ENCODE measurements around the gene FLT3LG.

The FLT3LG gene

GRCh38 chr19:49473868-49474541 lies at the start of gene FLT3LG:
Gene FLT3LG (plus strand): TSS chr19:49474215. CDS start chr19:49474640, 425 bp downstream.
- DNase-seq (ENCODE audit: low read depth in 1 of 2, low spot score in 1 of 2), result peak; percentile 86 to 90

- DNase-seq (ENCODE audit: low read depth in 1 of 2, low spot score in 1 of 2), result no peak
These were observed 48.8 kb upstream of the FLT3LG start, which contains the start of gene GFY for GRCh38 chr19:49425178-49425577. Gene GFY (plus strand): TSS chr19:49425388. CDS start chr19:49426431, 1,043 bp downstream.

- no peak for DNase-seq (ENCODE audit: low read depth in 1 of 2, low spot score in 1 of 2)
These were observed 48.0 kb upstream of the FLT3LG start for GRCh38 chr19:49425922-49426592.

- no peak for DNase-seq (ENCODE audit: low read depth in 1 of 2, low spot score in 1 of 2)
These were observed 46.7 kb upstream of the FLT3LG start for GRCh38 chr19:49427339-49427738.

GRCh38 chr19:49427855-49428546 lies 46.0 kb upstream of the FLT3LG start:
- DNase-seq (ENCODE audit: low read depth in 1 of 2, low spot score in 1 of 2), result no peak

- DNase-seq (ENCODE audit: low read depth in 1 of 2, low spot score in 1 of 2), result no peak
These were observed 45.2 kb upstream of the FLT3LG start for GRCh38 chr19:49428547-49429451.

- no peak for DNase-seq (ENCODE audit: low read depth in 1 of 2, low spot score in 1 of 2)
These were observed 43.8 kb upstream of the FLT3LG start for GRCh38 chr19:49430172-49430677.

- no peak for DNase-seq (ENCODE audit: low read depth in 1 of 2, low spot score in 1 of 2)
These were observed 43.2 kb upstream of the FLT3LG start for GRCh38 chr19:49430678-49431329.

- DNase-seq (ENCODE audit: low read depth in 1 of 2, low spot score in 1 of 2), result no peak
These were observed 42.7 kb upstream of the FLT3LG start for GRCh38 chr19:49431330-49431749.

GRCh38 chr19:49432141-49433073 lies 41.6 kb upstream of the FLT3LG start:
- no peak for DNase-seq (ENCODE audit: low read depth in 1 of 2, low spot score in 1 of 2)

- DNase-seq (ENCODE audit: low read depth in 1 of 2, low spot score in 1 of 2), result no peak
These were observed 40.6 kb upstream of the FLT3LG start for GRCh38 chr19:49433240-49433901.

- DNase-seq (ENCODE audit: low read depth in 1 of 2, low spot score in 1 of 2), result no peak
These were observed 39.0 kb upstream of the FLT3LG start for GRCh38 chr19:49434907-49435583.

GRCh38 chr19:49435670-49436069 lies 38.3 kb upstream of the FLT3LG start:
- DNase-seq (ENCODE audit: low read depth in 1 of 2, low spot score in 1 of 2), result no peak

GRCh38 chr19:49436381-49437017 lies 37.5 kb upstream of the FLT3LG start:
- no peak for DNase-seq (ENCODE audit: low read depth in 1 of 2, low spot score in 1 of 2)

GRCh38 chr19:49437231-49437630 lies 36.8 kb upstream of the FLT3LG start:
- DNase-seq (ENCODE audit: low read depth in 1 of 2, low spot score in 1 of 2), result no peak

- no peak for DNase-seq (ENCODE audit: low read depth in 1 of 2, low spot score in 1 of 2)
These were observed 35.8 kb upstream of the FLT3LG start for GRCh38 chr19:49438261-49438660.

- DNase-seq (ENCODE audit: low read depth in 1 of 2, low spot score in 1 of 2), result no peak
These were observed 34.2 kb upstream of the FLT3LG start for GRCh38 chr19:49439836-49440235.

All from activated CD4-positive, alpha-beta T cell treated with anti-CD3 and anti-CD28 coated beads, Interleukin-2, amount 50 U/mL, for 24 hours (primary cell).